Breast epithelium (tissue), 4 donors: ENCODE data around the gene ZWILCH. TPM values are rescaled to one million over a fixed set of nuclear protein-coding genes. Genes with fewer than 3 reads are reported as not detected.

Experiments
- DNase-seq, 2 donors: peaks; one replicate each; pipeline ENCODE4 v3.0.0-alpha.2; 2019; ENCODE audit warnings: low spot score in 2 of 2
- H3K27ac ChIP-seq, 2 donors: fragments of 200-600 bp; sonication (generic) in 1 of 2; one replicate each; pipeline ENCODE4 v1.5.1; 2016 to 2019; ENCODE audit warnings: mild to moderate bottlenecking in 1 of 2
- H3K27me3 ChIP-seq, 2 donors: fragments of 200-600 bp; sonication (generic) in 1 of 2; one replicate each; pipeline versions ENCODE4 v1.5.1 to v1.6.0; 2017 to 2019; ENCODE audit warnings: control low read depth in 1 of 2, mild to moderate bottlenecking in 1 of 2
- H3K36me3 ChIP-seq: fragments of 200-600 bp; one replicate; pipeline ENCODE4 v1.5.1; 2019
- H3K4me1 ChIP-seq, 2 donors: fragments of 200-600 bp; sonication (generic); one replicate each; pipeline ENCODE4 v1.5.1; 2016 to 2019; ENCODE audit warnings: control low read depth in 1 of 2
- H3K4me3 ChIP-seq, 3 donors: fragments of 200-600 bp; sonication (generic); 1 replicate in 2 of 3; 2 replicates in 1 of 3; pipeline ENCODE4 v1.5.1; 2016 to 2019; ENCODE audit warnings: mild to moderate bottlenecking in 3 of 3, moderate library complexity in 2 of 3
- H3K9me3 ChIP-seq, 2 donors: fragments of 200-600 bp; sonication (generic) in 1 of 2; one replicate each; pipeline ENCODE4 v1.5.1; 2016 to 2019; ENCODE audit warnings: control low read depth in 1 of 2
- POLR2A ChIP-seq: fragments of 450-650 bp; IDR thresholded peaks from one replicate; pipeline ENCODE4 v1.6.1; 2016; ENCODE audit warnings: antibody characterized with exemption, mild to moderate bottlenecking, moderate library complexity
- POLR2AphosphoS5 ChIP-seq, 3 donors: sonication (generic); formaldehyde crosslinking; IDR thresholded peaks; one replicate each; pipeline ENCODE4 v1.6.1; 2017; ENCODE audit warnings: antibody characterized with exemption in 3 of 3
- intact Hi-C: fragments of 100-400 bp; cut with DNase I; formaldehyde crosslinking; loops from one replicate; pipeline ENCODE4 v1.15.1; 2023; ENCODE audit warnings: low total_unique reads
- total RNA-seq, 3 donors: library from RNA; depleted of rRNA; stranded (reverse); fragments of >200 nt; gene quantifications; one replicate each; pipeline ENCODE4 v1.1.0, GENCODE V29; 2016
- TF ChIP-seq, protein P1 (sequence below), 3 donors: fragments of 450-650 bp; IDR thresholded peaks; one replicate each; pipeline ENCODE4 v1.5.1; 2016 to 2017; ENCODE audit warnings: antibody characterized with exemption in 3 of 3, mild to moderate bottlenecking in 3 of 3, moderate library complexity in 3 of 3

ZWILCH gene
- total RNA-seq, 3 donors from 2014 or later: 4.0 to 8.2 (median 7.6) TPM

- H3K36me3 ChIP-seq: no peaks in the 10 kb centered on the region
- intact Hi-C loops: no loop called here
- H3K9me3 ChIP-seq: no peaks in the 10 kb centered on the region
- H3K27ac ChIP-seq: no peak overlapping the region
- H3K4me1 ChIP-seq: no peaks in the 10 kb centered on the region
- H3K27me3 ChIP-seq: no peaks in the 10 kb centered on the region
- no peak overlapping the region for H3K4me3 ChIP-seq
- no peak for DNase-seq
- TF ChIP-seq, protein P1, sequence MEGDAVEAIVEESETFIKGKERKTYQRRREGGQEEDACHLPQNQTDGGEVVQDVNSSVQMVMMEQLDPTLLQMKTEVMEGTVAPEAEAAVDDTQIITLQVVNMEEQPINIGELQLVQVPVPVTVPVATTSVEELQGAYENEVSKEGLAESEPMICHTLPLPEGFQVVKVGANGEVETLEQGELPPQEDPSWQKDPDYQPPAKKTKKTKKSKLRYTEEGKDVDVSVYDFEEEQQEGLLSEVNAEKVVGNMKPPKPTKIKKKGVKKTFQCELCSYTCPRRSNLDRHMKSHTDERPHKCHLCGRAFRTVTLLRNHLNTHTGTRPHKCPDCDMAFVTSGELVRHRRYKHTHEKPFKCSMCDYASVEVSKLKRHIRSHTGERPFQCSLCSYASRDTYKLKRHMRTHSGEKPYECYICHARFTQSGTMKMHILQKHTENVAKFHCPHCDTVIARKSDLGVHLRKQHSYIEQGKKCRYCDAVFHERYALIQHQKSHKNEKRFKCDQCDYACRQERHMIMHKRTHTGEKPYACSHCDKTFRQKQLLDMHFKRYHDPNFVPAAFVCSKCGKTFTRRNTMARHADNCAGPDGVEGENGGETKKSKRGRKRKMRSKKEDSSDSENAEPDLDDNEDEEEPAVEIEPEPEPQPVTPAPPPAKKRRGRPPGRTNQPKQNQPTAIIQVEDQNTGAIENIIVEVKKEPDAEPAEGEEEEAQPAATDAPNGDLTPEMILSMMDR (IDR thresholded peaks at IDR 0.05): no peak
- TF ChIP-seq POLR2A (no peak), POLR2AphosphoS5 (IDR thresholded peaks at IDR 0.05) (no peak)
Observed at GRCh38 chr15:66563566-66564110, 58.5 kb downstream of the ZWILCH start.

- Histone ChIP-seq H3K4me3 (no peak overlapping the region), H3K36me3 (no peaks in the 10 kb centered on the region), H3K27me3 (no peaks in the 10 kb centered on the region), H3K9me3 (no peaks in the 10 kb centered on the region), H3K4me1 (no peaks in the 10 kb centered on the region), H3K27ac (no peak overlapping the region)
- TF ChIP-seq POLR2AphosphoS5 (IDR thresholded peaks at IDR 0.05) (no peak), POLR2A (no peak)
- TF ChIP-seq, protein P1 (IDR thresholded peaks at IDR 0.05): no peak
- intact Hi-C loops: no loop called here
- no peak for DNase-seq
Observed at GRCh38 chr15:66564136-66565041, 59.3 kb downstream of the ZWILCH start.

DNA sequence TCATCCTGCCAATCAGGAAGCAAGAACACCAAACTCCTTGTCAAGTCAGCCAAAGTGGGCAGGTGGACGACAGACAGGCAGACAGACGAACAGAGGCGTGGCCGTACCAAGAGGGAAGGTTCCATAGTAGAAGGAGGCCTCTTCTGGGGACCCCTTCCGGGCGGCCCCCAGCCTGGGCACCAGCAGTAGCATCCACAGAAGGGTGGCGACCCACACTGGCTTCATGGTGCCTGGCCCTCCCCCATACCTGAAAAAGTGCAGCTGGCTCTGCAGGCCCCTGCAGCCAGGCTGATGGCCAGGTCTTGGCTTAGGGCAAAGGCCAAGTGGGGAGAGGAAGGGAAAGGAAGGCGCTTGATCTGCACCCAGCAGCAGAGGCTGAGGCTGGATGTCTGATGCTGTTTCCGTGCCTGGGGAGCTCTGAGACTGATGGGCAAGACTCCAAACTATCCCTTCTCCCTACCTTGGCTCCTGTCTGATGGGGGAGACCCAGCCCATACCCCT lies 60.1 kb downstream of the ZWILCH start:
- no peaks in the 10 kb centered on the region for H3K27me3 ChIP-seq
- no peak for DNase-seq

DNA sequence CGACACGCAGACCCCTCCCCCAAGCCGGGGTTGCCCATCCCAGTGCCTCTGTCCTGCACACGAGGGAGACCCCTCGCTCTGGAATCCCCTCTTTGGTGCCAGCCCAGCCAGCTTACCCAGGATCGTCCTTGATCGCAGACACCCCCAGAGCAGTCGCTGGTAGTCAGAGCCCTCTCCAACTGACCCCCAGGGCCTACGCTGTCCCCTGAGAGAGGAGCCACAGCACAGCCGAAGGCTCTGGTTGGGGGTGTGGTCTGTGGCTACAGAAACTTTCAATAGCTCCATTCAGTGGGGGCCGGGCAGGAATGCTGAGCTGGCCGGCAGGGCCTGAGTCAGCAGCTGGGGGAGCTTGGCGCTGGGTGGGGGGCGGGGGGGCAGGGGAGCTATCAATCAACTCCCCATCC lies 60.6 kb downstream of the ZWILCH start, which contains the start of gene LCTL:
LCTL (minus strand) TSS at position 258 of the 404 bp plus-strand sequence. CDS start 633 bp downstream, outside the sequence.
- TF ChIP-seq POLR2A (no peak), POLR2AphosphoS5 (IDR thresholded peaks at IDR 0.05) (no peak)
- TF ChIP-seq, protein P1 (IDR thresholded peaks at IDR 0.05): no peak
- no peaks in the 10 kb centered on the region for H3K9me3 ChIP-seq
- no peak within 1 kb of the TSS for H3K4me3 ChIP-seq
- H3K27ac ChIP-seq: no peak within 1 kb of the TSS
- no peak for DNase-seq
- no peaks in the 10 kb centered on the region for H3K4me1 ChIP-seq
- H3K36me3 ChIP-seq: no peaks in the 10 kb centered on the region
- intact Hi-C loops: no loop called here
- H3K27me3 ChIP-seq: no peaks in the 10 kb centered on the region

More for the DNA sequence above, 60.1 kb downstream of the ZWILCH start:
- intact Hi-C loops: no loop called here
- H3K4me3 ChIP-seq: no peak overlapping the region
- no peaks in the 10 kb centered on the region for H3K36me3 ChIP-seq
- H3K4me1 ChIP-seq: no peaks in the 10 kb centered on the region
- no peaks in the 10 kb centered on the region for H3K9me3 ChIP-seq
- TF ChIP-seq, protein P1 (IDR thresholded peaks at IDR 0.05): no peak
- TF ChIP-seq POLR2AphosphoS5 (IDR thresholded peaks at IDR 0.05): no peak
- TF ChIP-seq POLR2A: no peak
- H3K27ac ChIP-seq: no peak overlapping the region
